KMS-11 (cell line): ENCODE data around the gene FBXO22.
"Not testable (repeated sequence)": the region's sequence is repeated elsewhere in the genome, so short reads cannot be mapped to it uniquely, and the experiment has no call there.

Experiments
- H2AFZ ChIP-seq: fragments of 200-600 bp; sonication (generic); 2 replicates; pipeline ENCODE4 v1.6.1; 2016; ENCODE audit warnings: antibody characterized with exemption, mixed run types, low read depth
- H3K27ac ChIP-seq: fragments of 200-600 bp; sonication (generic); 2 replicates; pipeline ENCODE4 v1.6.1; 2016; ENCODE audit warnings: mild to moderate bottlenecking, mixed run types
- H3K27me3 ChIP-seq: fragments of 200-600 bp; sonication (generic); 2 replicates; pipeline ENCODE4 v1.6.1; 2017; ENCODE audit warnings: mild to moderate bottlenecking, low read depth, mixed run types, moderate library complexity; ENCODE audit not compliant: insufficient read depth
- H3K36me3 ChIP-seq: fragments of 200-600 bp; sonication (generic); 2 replicates; pipeline ENCODE4 v1.6.1; 2017; ENCODE audit warnings: mild to moderate bottlenecking, mixed run types; ENCODE audit not compliant: insufficient read depth
- H3K4me1 ChIP-seq: fragments of 200-600 bp; sonication (generic); 2 replicates; pipeline ENCODE4 v1.6.1; 2016; ENCODE audit warnings: mild to moderate bottlenecking, low read depth, mixed run types; ENCODE audit not compliant: poor library complexity, severe bottlenecking
- H3K4me2 ChIP-seq: fragments of 200-600 bp; sonication (generic); 2 replicates; pipeline ENCODE4 v1.7.0; 2016; ENCODE audit warnings: mild to moderate bottlenecking, mixed run types
- H3K4me3 ChIP-seq: fragments of 200-600 bp; sonication (generic); IDR thresholded peaks from 2 replicates; pipeline ENCODE4 v1.6.1; 2017; ENCODE audit warnings: low read depth, low read length, mixed read lengths; ENCODE audit not compliant: insufficient read depth
- H3K79me2 ChIP-seq: fragments of 200-600 bp; sonication (generic); 2 replicates; pipeline ENCODE4 v1.6.1; 2016; ENCODE audit warnings: low read depth, mixed run types; ENCODE audit not compliant: insufficient read depth
- H3K9ac ChIP-seq: fragments of 200-600 bp; sonication (generic); 2 replicates; pipeline ENCODE4 v1.6.1; 2016; ENCODE audit warnings: mild to moderate bottlenecking, mixed run types
- H4K20me1 ChIP-seq: fragments of 200-600 bp; sonication (generic); 2 replicates; pipeline ENCODE4 v1.6.1; 2016; ENCODE audit warnings: mild to moderate bottlenecking, mixed run types; ENCODE audit not compliant: insufficient read depth
- TF ChIP-seq, protein P1 (sequence below): fragments of 200-600 bp; sonication (generic); conservative IDR thresholded peaks from 2 replicates; pipeline ENCODE4 v1.6.1; 2017; ENCODE audit warnings: low read depth, mild to moderate bottlenecking, antibody characterized with exemption, low read length, moderate library complexity, mixed read lengths

FBXO22 gene

DNA sequence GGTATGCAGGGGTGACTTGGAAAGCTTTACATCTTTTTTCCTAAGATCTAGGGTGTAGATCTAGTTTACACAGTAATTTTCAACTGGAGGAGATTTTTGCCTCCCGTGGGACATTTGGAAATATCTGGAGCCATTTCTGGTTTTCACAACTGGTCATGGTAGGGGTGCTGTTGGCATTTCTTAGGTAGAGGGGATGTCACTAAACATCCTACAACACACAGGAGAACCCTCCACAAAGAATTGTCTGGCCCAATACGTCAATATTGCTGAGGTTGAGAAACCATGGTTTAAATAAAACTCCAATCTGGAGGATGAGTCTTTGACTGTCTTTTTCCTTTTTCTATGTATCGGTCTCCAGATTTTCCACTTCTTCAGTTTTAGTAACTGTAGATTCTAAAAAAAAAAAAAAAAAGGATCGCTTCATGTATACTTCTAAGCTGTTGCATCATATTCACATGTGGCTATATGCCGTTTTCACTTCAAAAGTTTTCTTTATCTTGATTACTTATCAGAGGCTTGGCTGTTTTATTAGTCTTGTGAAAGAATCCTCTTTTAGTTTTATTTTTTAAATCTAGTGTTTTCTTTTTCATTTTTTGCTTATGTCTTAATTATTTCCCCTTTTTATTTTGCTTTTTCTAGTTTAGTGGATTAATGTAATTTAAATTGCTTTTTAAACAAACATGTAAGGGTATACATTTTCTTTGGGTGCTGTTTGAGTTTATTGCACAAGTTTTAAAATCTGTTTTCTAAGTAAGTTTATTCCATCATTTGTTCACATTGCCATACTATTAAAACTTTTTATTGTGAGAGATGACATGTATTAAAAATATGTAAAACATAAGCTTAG, 39.2 kb upstream of the FBXO22 start:
- H3K36me3 ChIP-seq, result no peaks in the 10 kb centered on the region
- no peak overlapping the region for H2AFZ ChIP-seq
- H3K4me3 ChIP-seq, result no peak overlapping the region
- H3K79me2 ChIP-seq, result no peaks in the 10 kb centered on the region
- no peaks in the 10 kb centered on the region for H3K27me3 ChIP-seq
- H4K20me1 ChIP-seq, result no peaks in the 10 kb centered on the region
- peaks cover 12% of the 10 kb centered on the region for H3K4me1 ChIP-seq
- no peak overlapping the region for H3K27ac ChIP-seq
- no peak overlapping the region for H3K4me2 ChIP-seq
- TF ChIP-seq, protein P1, sequence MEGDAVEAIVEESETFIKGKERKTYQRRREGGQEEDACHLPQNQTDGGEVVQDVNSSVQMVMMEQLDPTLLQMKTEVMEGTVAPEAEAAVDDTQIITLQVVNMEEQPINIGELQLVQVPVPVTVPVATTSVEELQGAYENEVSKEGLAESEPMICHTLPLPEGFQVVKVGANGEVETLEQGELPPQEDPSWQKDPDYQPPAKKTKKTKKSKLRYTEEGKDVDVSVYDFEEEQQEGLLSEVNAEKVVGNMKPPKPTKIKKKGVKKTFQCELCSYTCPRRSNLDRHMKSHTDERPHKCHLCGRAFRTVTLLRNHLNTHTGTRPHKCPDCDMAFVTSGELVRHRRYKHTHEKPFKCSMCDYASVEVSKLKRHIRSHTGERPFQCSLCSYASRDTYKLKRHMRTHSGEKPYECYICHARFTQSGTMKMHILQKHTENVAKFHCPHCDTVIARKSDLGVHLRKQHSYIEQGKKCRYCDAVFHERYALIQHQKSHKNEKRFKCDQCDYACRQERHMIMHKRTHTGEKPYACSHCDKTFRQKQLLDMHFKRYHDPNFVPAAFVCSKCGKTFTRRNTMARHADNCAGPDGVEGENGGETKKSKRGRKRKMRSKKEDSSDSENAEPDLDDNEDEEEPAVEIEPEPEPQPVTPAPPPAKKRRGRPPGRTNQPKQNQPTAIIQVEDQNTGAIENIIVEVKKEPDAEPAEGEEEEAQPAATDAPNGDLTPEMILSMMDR, result no peak
- H3K9ac ChIP-seq, result no peak overlapping the region

DNA sequence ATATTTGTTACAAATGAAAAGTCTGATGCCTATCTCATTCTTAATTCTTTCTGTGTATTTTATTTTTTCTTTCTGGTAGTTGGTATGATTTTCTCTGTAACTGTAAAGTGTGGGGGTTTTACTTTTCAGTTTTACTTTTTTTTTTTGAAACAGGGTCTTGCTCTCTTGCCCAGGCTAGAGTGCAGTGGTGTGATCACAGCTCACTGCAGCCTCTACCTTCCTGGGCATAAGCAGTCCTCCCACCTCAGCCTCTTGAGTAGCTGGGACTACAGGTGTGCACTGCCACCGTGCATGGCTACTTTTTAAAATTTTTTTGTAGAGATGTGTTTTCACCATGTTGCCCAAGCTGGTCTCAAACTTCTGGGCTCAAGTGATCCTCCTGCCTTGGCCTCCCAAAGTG, 37.6 kb upstream of the FBXO22 start:
- not testable (repeated sequence) for H3K27ac ChIP-seq, H3K4me1 ChIP-seq, H3K79me2 ChIP-seq, H3K9ac ChIP-seq, H3K27me3 ChIP-seq, H2AFZ ChIP-seq, H3K4me3 ChIP-seq, H3K36me3 ChIP-seq, H3K4me2 ChIP-seq, H4K20me1 ChIP-seq

DNA sequence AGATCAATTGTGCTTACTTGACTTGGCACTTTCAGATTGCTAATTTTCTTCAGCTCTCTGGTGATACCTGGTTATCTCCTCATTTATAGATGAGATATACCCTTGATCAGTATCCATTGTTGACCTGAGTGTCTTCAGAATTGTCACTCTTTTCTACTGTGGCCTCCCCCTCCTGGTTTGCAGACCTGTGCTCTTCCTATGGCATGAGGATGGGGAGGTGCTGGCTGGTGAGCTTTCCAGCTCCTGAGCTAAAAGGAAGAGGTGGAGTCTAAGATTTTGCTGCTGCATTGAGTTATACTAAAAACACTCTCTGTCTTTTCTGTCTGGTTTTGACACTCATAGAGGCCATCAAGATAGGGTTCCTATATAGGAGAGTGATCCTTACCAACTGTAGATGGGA, 36.8 kb upstream of the FBXO22 start:
- Histone ChIP-seq H4K20me1 (no peaks in the 10 kb centered on the region), H3K4me3 (no peak overlapping the region), H3K4me1 (no peaks in the 10 kb centered on the region), H3K27ac (no peak overlapping the region), H3K36me3 (no peaks in the 10 kb centered on the region), H3K79me2 (no peaks in the 10 kb centered on the region), H3K27me3 (no peaks in the 10 kb centered on the region), H3K9ac (no peak overlapping the region), H3K4me2 (no peak overlapping the region), H2AFZ (no peak overlapping the region)
- TF ChIP-seq, protein P1, result no peak

DNA sequence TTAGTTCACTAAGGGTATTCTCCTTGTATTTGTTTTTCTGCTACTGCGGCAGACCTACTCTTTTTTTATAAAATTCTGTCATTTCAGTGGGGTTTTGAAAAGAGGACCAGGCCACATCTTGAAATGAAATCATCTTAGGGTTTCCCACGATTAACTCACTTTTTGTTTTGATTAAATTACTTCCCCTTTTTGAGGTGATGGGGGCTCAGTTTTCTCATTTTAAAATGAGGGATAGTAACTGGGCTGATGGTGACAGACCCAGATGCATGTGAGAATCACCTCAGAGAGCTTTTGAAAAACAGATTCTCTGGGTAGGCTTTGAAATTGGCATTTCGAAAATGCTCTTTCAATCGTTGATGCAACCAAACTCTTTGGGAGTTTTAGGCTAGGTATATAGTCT, 36.2 kb upstream of the FBXO22 start:
- H3K4me3 ChIP-seq, result no peak overlapping the region
- no peaks in the 10 kb centered on the region for H3K27me3 ChIP-seq
- no peaks in the 10 kb centered on the region for H3K4me1 ChIP-seq
- no peak overlapping the region for H3K9ac ChIP-seq
- no peaks in the 10 kb centered on the region for H3K36me3 ChIP-seq
- H4K20me1 ChIP-seq, result no peaks in the 10 kb centered on the region
- no peak overlapping the region for H3K27ac ChIP-seq
- no peaks in the 10 kb centered on the region for H3K79me2 ChIP-seq
- TF ChIP-seq, protein P1, result no peak
- H3K4me2 ChIP-seq, result no peak overlapping the region
- no peak overlapping the region for H2AFZ ChIP-seq

DNA sequence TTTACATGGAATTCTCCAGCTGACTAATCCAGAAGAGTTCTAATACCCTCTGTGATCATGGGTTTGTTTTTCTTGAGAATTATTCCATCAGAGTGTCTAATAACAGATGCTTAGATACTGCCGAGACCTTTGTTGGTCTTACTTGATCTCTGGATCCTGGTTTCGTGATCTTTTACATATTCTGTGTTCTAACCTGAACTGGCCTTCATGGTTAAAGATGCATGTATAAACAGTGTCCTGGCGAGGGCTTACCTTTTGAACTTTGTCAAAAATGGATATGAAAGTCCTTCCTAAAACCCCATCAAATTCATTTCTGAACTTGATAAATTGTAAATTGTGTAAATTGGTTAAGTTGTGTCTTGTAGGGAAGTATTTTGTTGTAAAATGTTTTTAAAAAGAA, 35.7 kb upstream of the FBXO22 start:
- Histone ChIP-seq H3K27ac (no peak overlapping the region), H2AFZ (no peak overlapping the region), H3K79me2 (no peaks in the 10 kb centered on the region), H3K27me3 (no peaks in the 10 kb centered on the region), H3K4me3 (no peak overlapping the region), H3K4me2 (no peak overlapping the region), H3K36me3 (no peaks in the 10 kb centered on the region), H3K4me1 (no peaks in the 10 kb centered on the region), H3K9ac (no peak overlapping the region), H4K20me1 (no peaks in the 10 kb centered on the region)
- TF ChIP-seq, protein P1, result no peak
